HUDEP-2 (cell line): Measurements from ENCODE around the gene SLAMF9.

ENCODE experiments used
- DNase-seq, 76 experiments: peaks; one replicate each; lab custom pipeline; 2025; ENCODE audit not compliant: unreplicated experiment in 76 of 76; lab: John Stamatoyannopoulos, UW

The SLAMF9 gene

GRCh38 chr1:159953536-159954515, at the start of gene SLAMF9:
TSS of gene SLAMF9 (minus strand) at chr1:159954237. CDS start at chr1:159954137, 100 bp downstream.
- no peak for DNase-seq

GRCh38 chr1:160001440-160001839, 47.4 kb upstream of the SLAMF9 start:
- DNase-seq, result no peak

- no peak for DNase-seq
These were observed 45.2 kb upstream of the SLAMF9 start for GRCh38 chr1:159999204-159999603.

- no peak for DNase-seq
These were observed 42.6 kb upstream of the SLAMF9 start for GRCh38 chr1:159996653-159997052.

- DNase-seq, result no peak
These were observed 40.9 kb upstream of the SLAMF9 start for GRCh38 chr1:159994896-159995295.

GRCh38 chr1:159993911-159994310, 39.9 kb upstream of the SLAMF9 start:
- DNase-seq, result no peak

GRCh38 chr1:159992161-159992560, 38.1 kb upstream of the SLAMF9 start:
- DNase-seq, result no peak

- peak in 2 of 76 experiments; percentile 4 to 9 for DNase-seq
These were observed 37.5 kb upstream of the SLAMF9 start for GRCh38 chr1:159991513-159991912.

GRCh38 chr1:159990005-159990404, 36.0 kb upstream of the SLAMF9 start:
- no peak for DNase-seq

GRCh38 chr1:159989581-159989980, 35.5 kb upstream of the SLAMF9 start:
- DNase-seq, result no peak

GRCh38 chr1:159988006-159988405, 34.0 kb upstream of the SLAMF9 start:
- no peak for DNase-seq

- no peak for DNase-seq
These were observed 33.1 kb upstream of the SLAMF9 start for GRCh38 chr1:159987186-159987585.

- no peak for DNase-seq
These were observed 32.5 kb upstream of the SLAMF9 start for GRCh38 chr1:159986531-159986930.

GRCh38 chr1:159986093-159986492, 32.1 kb upstream of the SLAMF9 start:
- DNase-seq, result no peak

- no peak for DNase-seq
These were observed 31.4 kb upstream of the SLAMF9 start for GRCh38 chr1:159985473-159985872.

- DNase-seq, result no peak
These were observed 29.6 kb upstream of the SLAMF9 start for GRCh38 chr1:159983681-159984080.

GRCh38 chr1:159982280-159982679, 28.2 kb upstream of the SLAMF9 start:
- DNase-seq, result no peak

- no peak for DNase-seq
These were observed 27.5 kb upstream of the SLAMF9 start for GRCh38 chr1:159981351-159982055.

GRCh38 chr1:159980786-159981185, 26.7 kb upstream of the SLAMF9 start:
- no peak for DNase-seq

GRCh38 chr1:159980076-159980475, 26.0 kb upstream of the SLAMF9 start:
- DNase-seq, result no peak

GRCh38 chr1:159979257-159979656, 25.2 kb upstream of the SLAMF9 start:
- DNase-seq, result no peak

GRCh38 chr1:159978107-159978398, 24.0 kb upstream of the SLAMF9 start:
- DNase-seq, result no peak
